Right forelimb (tissue), 1 donor: ENCODE measurements around the gene MLXIP.

Experiments
- DNase-seq: peaks from one replicate; pipeline ENCODE4 v3.0.0-alpha.2; 2018

Gene MLXIP

DNA sequence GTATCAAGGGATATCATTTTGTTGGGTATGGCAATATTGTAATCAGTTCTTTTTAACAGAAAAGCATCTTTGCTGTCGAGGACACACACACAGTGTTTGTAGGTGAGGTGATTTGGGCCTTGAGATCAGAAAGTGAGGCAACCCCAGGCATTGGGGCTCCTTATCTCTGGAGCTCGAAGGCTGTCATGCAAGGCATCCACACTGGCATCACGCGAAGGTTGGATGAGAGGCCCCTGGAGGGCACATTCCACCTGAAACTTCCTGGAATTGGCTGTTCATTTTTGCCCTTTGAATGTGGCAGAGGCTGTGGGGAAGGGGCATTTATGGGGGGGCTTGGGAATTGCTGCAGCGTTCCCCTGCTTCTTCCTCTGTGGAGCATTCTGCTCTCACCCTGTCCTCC, 49.9 kb downstream of the MLXIP start:
- DNase-seq, result no peak

DNA sequence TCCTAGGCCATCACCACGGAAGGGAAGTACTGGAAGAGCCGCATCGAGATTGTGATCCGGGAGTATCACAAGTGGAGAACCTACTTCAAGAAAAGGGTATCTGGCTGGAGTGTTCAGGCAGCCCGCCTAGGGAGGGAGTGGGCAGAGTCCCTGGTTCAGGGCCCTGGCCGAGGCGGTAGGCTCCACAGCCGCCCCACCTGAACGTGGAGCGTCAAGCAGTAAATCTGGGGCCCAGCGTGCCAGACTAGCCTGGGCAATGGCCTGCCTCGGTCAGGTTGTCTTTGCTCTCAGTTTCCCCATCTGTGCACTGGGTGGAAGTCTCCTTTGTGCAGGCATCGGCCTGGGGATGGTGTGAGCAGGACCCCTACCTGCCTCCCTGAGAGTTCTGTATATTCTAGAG, 50.6 kb downstream of the MLXIP start:
- no peak for DNase-seq

DNA sequence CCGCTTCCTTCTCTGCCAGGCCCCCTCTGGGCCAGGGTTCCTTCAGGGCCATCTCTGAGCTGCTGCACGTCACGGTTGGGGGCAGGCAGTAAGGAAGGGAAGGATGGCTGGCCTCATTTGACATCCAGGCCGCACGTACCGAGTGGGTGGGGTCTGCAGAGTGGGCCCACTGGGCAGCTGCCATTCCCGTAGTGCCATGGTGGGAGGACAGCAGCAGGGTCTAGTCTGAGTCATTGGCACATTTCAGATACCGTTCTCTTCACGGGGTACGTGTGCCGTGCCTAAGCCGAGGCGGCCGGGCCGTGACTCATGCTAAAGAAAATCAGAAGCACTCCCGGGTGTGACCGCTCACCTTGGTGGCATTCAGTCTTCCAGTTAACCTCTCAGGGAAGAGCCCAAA, 51.6 kb downstream of the MLXIP start:
- DNase-seq, result no peak

DNA sequence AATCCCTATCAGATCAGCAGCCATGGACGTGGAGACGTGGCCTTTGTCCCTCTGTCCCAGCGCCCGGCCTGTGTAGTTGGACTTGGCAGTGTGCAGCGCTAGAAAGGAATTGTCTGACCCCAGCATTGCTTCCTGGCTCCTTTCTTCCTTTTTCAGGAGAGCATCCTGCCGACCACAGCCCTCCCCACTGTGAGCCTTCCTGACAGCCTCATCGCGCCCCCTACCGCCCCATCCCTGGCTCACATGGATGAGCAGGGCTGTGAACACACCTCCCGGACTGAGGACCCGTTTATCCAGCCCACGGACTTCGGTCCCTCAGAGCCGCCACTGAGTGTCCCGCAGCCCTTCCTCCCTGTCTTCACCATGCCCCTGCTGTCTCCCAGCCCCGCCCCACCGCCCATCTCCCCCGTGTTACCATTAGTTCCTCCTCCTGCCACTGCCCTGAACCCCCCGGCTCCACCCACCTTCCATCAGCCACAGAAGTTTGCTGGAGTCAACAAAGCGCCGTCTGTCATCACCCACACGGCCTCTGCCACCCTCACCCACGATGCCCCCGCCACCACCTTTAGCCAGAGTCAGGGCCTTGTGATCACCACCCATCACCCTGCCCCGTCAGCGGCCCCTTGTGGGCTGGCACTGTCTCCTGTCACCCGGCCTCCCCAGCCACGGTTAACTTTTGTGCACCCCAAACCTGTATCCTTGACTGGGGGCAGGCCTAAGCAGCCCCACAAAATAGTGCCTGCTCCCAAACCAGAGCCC, 54.8 kb downstream of the MLXIP start:
- DNase-seq, result no peak

- DNase-seq, result no peak
These were observed 57.0 kb downstream of the MLXIP start for GRCh38 chr12:122135437-122136031.

GRCh38 chr12:122137229-122137628, 58.7 kb downstream of the MLXIP start:
- DNase-seq, result no peak

DNA sequence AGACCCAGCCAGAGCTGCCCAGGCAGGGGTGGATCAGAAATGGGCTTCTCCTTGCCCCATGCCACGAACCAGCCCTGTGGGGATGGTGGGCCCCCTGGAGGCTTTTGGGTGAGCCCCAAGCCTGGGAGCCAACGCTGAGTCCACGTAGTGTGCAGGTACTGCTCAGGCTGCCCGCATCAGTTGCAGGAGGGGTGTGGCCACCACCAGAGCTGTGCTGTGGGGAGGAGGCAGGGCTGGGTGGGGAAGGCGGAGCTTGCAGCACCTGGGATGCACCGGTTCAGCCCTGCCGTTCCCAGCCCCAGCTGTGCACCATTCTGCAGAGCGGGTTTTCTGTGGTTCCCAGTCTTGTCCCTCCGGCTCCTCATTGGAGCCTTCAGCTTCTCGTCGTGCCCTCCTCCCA, 59.1 kb downstream of the MLXIP start:
- DNase-seq, result no peak

DNA sequence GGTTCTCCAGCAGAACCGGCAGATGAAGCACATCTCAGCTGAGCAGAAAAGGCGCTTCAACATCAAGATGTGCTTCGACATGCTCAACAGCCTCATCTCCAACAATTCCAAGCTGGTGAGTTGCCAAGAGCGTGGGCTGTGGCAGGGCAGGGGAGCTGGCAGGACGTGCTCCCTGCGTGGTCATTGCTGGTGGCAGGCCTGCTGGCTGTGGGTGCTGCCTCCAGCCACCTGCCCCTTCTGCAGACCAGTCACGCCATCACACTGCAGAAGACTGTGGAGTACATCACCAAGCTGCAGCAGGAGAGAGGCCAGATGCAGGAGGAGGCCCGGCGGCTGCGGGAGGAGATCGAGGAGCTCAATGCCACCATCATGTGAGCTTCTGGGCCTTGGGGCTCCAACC, 59.6 kb downstream of the MLXIP start:
- DNase-seq, result no peak

GRCh38 chr12:122138616-122139015, 60.1 kb downstream of the MLXIP start:
- DNase-seq, result no peak

GRCh38 chr12:122139266-122139665, 60.7 kb downstream of the MLXIP start:
- DNase-seq, result no peak

GRCh38 chr12:122139941-122140340, 61.4 kb downstream of the MLXIP start:
- DNase-seq, result no peak

DNA sequence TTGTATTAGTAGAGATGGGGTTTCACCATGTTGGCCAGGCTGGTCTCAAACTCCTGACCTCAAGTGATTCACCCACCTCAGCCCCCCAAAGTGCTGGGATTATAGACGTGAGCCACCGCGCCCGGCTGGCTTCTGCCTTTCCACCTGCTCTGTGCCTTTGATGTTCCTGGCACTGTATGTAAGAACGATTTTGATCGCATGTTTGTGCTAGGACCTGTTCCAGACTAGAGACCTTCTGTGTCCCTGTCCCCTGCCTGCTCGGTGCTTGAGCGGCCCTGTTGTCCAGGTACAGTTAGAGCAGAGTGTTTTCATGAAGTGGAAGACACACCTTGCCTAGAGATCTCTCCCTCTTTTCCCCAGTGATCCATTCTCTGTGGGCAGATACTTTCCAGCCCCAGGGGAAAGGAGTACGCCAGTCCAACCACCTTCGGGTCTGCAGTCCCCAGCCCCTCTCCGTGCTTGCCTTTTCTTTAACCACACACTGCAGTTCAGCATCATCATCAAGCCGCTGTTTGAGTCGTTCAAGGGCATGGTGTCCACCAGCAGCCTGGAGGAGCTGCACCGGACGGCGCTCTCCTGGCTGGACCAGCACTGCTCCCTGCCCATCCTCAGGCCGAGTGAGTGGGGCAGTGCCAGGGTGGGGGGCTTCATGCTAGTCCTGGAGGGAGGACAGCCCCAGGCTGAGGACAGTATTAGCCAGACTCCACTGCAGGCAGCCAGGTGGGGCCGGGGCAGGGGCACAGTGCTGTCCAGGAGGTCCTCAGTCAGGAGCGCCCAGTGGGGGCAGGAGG, 62.1 kb downstream of the MLXIP start:
- no peak for DNase-seq

DNA sequence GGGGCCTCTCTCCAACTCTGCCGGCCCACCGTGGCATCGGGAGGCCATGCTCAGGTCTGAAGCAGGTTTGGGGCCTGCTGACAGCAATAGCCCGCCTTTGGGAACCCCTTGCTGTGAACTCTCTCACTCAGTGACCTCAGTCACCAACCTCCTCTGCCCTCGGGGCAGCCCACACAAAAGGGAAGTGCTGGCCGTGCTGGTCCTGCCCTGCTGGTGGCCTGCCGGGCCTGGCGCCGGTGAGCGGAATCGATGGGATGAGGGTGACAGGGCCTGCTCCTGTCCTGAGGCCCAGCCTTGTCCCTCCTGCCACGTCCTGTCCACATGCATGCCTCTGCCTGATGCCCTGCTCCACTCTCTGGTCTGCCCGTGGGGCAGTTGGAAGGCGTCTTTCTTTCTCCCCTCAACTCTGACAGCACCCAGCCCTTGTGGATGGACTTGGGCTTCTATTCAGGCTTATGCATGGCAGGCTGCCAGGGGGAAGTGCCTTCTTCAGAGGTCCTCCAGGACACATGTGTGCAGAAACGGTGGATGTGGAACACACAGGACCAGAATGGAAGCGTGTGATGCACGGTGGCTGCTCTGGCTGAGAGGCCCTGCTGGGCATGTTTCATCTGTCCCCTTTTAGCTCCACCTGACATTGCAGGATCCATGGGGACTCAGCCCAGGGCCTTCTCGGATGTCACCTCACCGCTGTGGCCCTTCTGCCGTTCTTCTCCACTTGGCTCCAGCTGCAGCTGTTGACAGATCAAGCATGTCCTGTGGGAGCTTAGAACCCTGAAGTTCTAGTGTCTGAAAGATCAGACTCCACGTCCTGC, 63.6 kb downstream of the MLXIP start:
- no peak for DNase-seq

GRCh38 chr12:122142857-122143256, 64.3 kb downstream of the MLXIP start:
- DNase-seq, result no peak

GRCh38 chr12:122144885-122145284, 66.3 kb downstream of the MLXIP start:
- DNase-seq, result no peak

- DNase-seq, result no peak
These were observed 67.2 kb downstream of the MLXIP start for GRCh38 chr12:122145505-122146330.

- no peak for DNase-seq
These were observed 69.1 kb downstream of the MLXIP start for GRCh38 chr12:122147514-122148290.

- no peak for DNase-seq
These were observed 70.1 kb downstream of the MLXIP start for GRCh38 chr12:122148657-122149056.

DNA sequence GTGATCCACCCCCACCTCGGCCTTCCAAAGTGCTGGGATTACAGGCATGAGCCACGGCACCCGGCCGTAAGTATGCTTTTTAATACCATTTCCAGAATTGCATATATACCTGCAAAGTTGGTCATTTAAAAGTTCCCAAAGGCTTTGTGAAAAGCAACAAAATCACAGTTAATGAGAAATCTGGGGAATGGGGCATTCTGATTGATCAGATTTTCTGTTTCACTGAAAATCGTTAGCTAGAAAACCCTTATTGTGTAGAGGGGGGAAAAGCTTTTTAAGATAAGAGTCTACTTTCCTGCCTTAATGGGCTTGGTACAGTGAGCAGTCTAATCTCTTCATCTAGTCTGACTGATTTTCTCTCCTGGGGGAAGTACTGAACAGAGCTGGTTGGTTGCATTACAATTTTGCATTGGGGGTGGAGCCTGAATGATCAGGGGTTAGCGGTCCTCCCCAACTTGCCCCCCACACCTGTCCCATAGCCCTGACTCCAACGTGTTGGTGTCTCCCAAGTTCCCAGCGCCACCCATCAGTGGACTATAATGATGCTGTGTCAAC, 71.6 kb downstream of the MLXIP start:
- DNase-seq, result no peak

GRCh38 chr12:122152754-122153153, 74.2 kb downstream of the MLXIP start:
- DNase-seq, result no peak

DNA sequence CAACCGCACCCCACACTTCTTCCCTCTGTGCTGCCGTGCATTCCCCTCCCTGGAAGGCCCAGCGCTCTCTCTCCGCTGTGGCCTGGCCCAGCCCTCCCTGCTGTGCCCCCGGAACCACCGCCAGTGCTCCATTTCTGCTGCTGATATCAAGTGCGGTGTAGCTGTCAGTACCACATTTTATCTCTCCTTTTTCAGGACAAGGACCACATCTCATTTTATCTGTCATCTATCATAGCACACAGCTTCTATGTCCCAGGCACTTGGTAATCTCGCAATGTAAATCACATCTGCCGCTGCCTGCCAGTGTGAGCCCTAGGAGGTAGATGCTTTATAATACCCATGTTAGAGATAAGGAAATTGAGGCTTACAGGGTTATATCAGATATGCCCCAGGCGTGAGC, 77.1 kb downstream of the MLXIP start:
- DNase-seq, result no peak
